HEK293T (cell line): ENCODE measurements around the gene PKIB.
"Not testable (repeated sequence)": the region's sequence is repeated elsewhere in the genome, so short reads cannot be mapped to it uniquely, and the experiment has no call there.

ENCODE experiments used
- CTCF ChIA-PET: fragments of 350-600 bp; formaldehyde crosslinking; extraction: SDS; loops from one replicate; lab custom pipeline; 2021; ENCODE audit warnings: antibody characterized with exemption, inconsistent platforms; lab: Yijun Ruan, JAX
- POLR2A ChIA-PET: fragments of 350-600 bp; formaldehyde crosslinking; extraction: SDS; loops from one replicate; lab custom pipeline; 2020; ENCODE audit warnings: antibody characterized with exemption, inconsistent platforms; lab: Yijun Ruan, JAX
- DNase-seq: peaks from one replicate; pipeline ENCODE4 v3.0.0; 2012; ENCODE audit warnings: mixed read lengths; ENCODE audit errors: extremely low spot score
- ARNT ChIP-seq: fragments of 450-650 bp; IDR thresholded peaks from 2 replicates; pipeline ENCODE4 v1.6.1; 2017; ENCODE audit warnings: mild to moderate bottlenecking
- BHLHE40 ChIP-seq: fragments of 450-650 bp; IDR thresholded peaks from 2 replicates; pipeline ENCODE4 v1.6.1; 2016; ENCODE audit warnings: mild to moderate bottlenecking, moderate library complexity, borderline replicate concordance
- CTBP1 ChIP-seq: fragments of 450-650 bp; IDR thresholded peaks from 2 replicates; pipeline ENCODE4 v1.6.1; 2016; ENCODE audit warnings: borderline replicate concordance
- ELF4 ChIP-seq: fragments of 450-650 bp; IDR thresholded peaks from 2 replicates; pipeline ENCODE4 v1.6.1; 2017; ENCODE audit warnings: antibody characterized with exemption
- FOXA1 ChIP-seq: fragments of 450-650 bp; IDR thresholded peaks from 2 replicates; pipeline ENCODE4 v1.6.1; 2016; ENCODE audit warnings: mild to moderate bottlenecking
- FOXK2 ChIP-seq: fragments of 450-650 bp; IDR thresholded peaks from 2 replicates; pipeline ENCODE4 v1.6.1; 2016; ENCODE audit warnings: mild to moderate bottlenecking
- FOXM1 ChIP-seq: fragments of 450-650 bp; IDR thresholded peaks from 2 replicates; pipeline ENCODE4 v1.6.1; 2017; ENCODE audit warnings: mild to moderate bottlenecking, borderline replicate concordance
- HDGF ChIP-seq: fragments of 450-650 bp; IDR thresholded peaks from 2 replicates; pipeline ENCODE4 v1.6.1; 2017; ENCODE audit warnings: antibody characterized with exemption, borderline replicate concordance
- L3MBTL2 ChIP-seq: fragments of 450-650 bp; conservative IDR thresholded peaks from 2 replicates; pipeline ENCODE4 v1.6.1; 2016; ENCODE audit warnings: mild to moderate bottlenecking
- LEF1 ChIP-seq: fragments of 450-650 bp; IDR thresholded peaks from 2 replicates; pipeline ENCODE4 v1.6.1; 2017; ENCODE audit warnings: mild to moderate bottlenecking, borderline replicate concordance
- NFRKB ChIP-seq: fragments of 450-650 bp; IDR thresholded peaks from 2 replicates; pipeline ENCODE4 v1.6.1; 2016; ENCODE audit warnings: mild to moderate bottlenecking, moderate library complexity
- PKNOX1 ChIP-seq: fragments of 450-650 bp; IDR thresholded peaks from 2 replicates; pipeline ENCODE4 v1.6.1; 2016
- SP1 ChIP-seq: fragments of 450-650 bp; IDR thresholded peaks from 2 replicates; pipeline ENCODE4 v1.6.1; 2017
- SUZ12 ChIP-seq: fragments of 450-650 bp; IDR thresholded peaks from 2 replicates; pipeline ENCODE4 v1.6.1; 2016; ENCODE audit warnings: mild to moderate bottlenecking
- TARDBP ChIP-seq: fragments of 450-650 bp; IDR thresholded peaks from 2 replicates; pipeline ENCODE4 v1.6.1; 2016
- ZNF384 ChIP-seq: fragments of 450-650 bp; IDR thresholded peaks from 2 replicates; pipeline ENCODE4 v1.6.1; 2016

PKIB gene

DNA sequence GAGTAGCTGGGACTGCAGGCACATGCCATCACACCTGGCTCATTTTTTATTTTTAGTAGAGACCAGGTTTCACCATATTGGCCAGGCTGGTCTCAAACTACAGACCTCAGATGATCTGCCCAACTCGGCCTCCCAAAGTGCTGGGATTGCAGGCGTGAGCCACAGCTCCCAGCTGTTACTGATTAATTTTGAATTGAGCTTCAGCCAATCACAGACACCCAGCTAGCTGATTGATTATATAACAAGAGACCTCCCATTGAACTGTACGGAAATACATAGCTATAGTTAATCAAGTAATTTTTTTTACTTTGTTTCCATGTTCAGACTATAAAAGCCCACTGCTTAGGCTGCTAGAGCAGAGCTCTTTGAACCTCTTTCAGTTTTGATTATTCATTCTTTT lies 31.6 kb downstream of the PKIB start:
- no peak for DNase-seq
- POLR2A ChIA-PET, result no interaction called here
- TF ChIP-seq ELF4 (no peak), CTBP1 (no peak), SP1 (no peak), LEF1 (no peak), SUZ12 (no peak)
- CTCF ChIA-PET, result no interaction called here

DNA sequence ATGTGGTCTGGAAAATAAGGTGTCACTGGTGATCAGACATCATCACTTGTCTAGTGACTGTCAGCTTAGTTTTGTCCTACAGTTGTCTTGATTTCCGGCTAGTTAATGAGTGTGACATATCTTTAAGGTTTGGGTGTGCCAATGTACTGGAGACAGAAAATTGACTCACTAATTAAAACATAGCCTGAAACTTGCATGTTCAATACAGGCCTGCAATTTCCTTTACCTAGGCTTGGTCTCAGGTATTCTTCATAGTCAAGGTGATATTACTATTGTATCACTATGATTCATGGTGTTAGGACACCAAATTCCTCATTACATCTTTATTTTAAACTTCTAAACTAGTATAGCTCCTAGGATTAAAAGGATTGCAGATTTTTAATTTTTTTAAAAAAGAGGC lies 32.4 kb downstream of the PKIB start:
- CTCF ChIA-PET, POLR2A ChIA-PET, DNase-seq: not testable (repeated sequence)

DNA sequence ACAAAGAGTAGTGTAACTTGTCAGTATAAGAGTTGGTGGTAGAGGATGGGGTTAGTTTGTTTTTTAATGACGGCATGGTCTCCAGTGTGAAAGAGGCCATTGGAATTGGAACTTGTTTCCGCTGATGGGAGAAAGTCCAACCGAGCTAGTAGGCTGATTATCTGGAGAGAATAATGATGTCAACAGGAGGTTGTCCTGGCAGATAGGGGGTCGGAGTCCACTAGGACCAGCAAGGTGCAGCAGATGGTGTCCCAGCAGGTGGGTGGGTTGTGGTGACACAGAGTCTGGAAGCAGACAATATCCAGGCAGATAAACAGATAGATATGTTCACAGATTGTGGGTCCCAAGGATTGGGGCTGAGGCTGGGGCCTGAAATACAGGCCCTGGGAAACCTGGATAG lies 35.1 kb downstream of the PKIB start:
- ChIA-PET CTCF (no interaction called here), POLR2A (no interaction called here)
- no peak for DNase-seq
- TF ChIP-seq PKNOX1 (no peak), BHLHE40 (no peak), NFRKB (no peak), HDGF (no peak), ZNF384 (no peak), FOXM1 (no peak), SUZ12 (no peak), ELF4 (no peak), FOXK2 (no peak), L3MBTL2 (no peak), SP1 (no peak), ARNT (no peak), TARDBP (no peak), LEF1 (no peak), FOXA1 (no peak), CTBP1 (no peak)

DNA sequence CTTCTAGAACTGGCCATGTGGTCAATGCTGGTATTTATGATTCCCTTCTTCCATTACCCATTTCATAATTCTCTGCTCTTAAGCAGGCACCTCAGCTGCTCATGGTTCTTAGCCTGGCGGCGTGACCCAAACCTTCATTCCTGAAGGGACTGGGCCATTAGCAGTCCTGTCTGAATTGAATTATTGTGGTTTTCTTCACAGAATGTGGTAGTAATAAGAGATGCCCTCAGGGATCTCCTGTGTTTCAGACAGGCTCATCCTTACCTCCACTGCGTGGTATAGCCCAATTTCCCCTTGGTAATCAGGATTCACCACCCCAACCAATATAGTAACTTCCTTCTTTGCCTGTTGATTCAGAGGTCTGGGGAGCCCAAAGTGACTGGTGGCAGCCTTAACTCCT lies 37.6 kb downstream of the PKIB start:
- DNase-seq, result no peak
- ChIA-PET POLR2A (no interaction called here), CTCF (no interaction called here)
- no peak for TF ChIP-seq ARNT
- no peak for TF ChIP-seq CTBP1
- no peak for TF ChIP-seq PKNOX1
- TF ChIP-seq HDGF, result no peak
- no peak for TF ChIP-seq SP1
- no peak for TF ChIP-seq L3MBTL2
- TF ChIP-seq BHLHE40, result no peak
- TF ChIP-seq FOXM1, result no peak
- no peak for TF ChIP-seq ZNF384
- no peak for TF ChIP-seq FOXA1
- TF ChIP-seq FOXK2, result no peak
- no peak for TF ChIP-seq SUZ12

DNA sequence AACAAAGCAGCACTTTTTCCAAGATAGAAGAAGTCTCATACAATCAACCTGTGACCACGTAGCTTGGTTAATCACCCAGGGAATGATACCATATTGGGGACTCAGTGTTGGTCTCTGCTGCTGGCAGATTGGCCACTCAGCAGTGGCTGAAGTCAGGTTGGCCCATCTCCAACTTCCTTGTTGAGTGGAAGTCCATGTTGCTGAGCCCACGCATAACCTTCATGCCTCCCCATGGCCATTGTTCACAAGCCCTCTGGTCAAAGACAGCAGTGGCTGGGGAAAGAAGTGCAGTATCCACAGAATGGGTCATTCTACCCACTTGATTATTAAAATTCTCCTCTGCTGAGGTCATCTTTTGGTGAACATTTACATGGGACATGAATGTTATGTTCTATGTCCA lies 38.5 kb downstream of the PKIB start:
- CTCF ChIA-PET, result no interaction called here
- DNase-seq, result no peak
- TF ChIP-seq HDGF, result no peak
- TF ChIP-seq NFRKB, result no peak
- TF ChIP-seq LEF1, result no peak
- no peak for TF ChIP-seq ELF4
- no peak for TF ChIP-seq L3MBTL2
- no peak for TF ChIP-seq ARNT
- no peak for TF ChIP-seq SUZ12
- TF ChIP-seq ZNF384, result no peak
- TF ChIP-seq PKNOX1, result no peak
- TF ChIP-seq CTBP1, result no peak
- no peak for TF ChIP-seq TARDBP
- POLR2A ChIA-PET, result no interaction called here

GRCh38 chr6:122649701-122650100 lies 39.5 kb downstream of the PKIB start:
- no peak for DNase-seq
- POLR2A ChIA-PET, result no interaction called here
- CTCF ChIA-PET, result no interaction called here
- no peak for TF ChIP-seq FOXK2

GRCh38 chr6:122650403-122650802 lies 40.2 kb downstream of the PKIB start:
- ChIA-PET CTCF (no interaction called here), POLR2A (no interaction called here)
- no peak for DNase-seq
- TF ChIP-seq ARNT (no peak), NFRKB (no peak), FOXK2 (no peak), CTBP1 (no peak)

DNA sequence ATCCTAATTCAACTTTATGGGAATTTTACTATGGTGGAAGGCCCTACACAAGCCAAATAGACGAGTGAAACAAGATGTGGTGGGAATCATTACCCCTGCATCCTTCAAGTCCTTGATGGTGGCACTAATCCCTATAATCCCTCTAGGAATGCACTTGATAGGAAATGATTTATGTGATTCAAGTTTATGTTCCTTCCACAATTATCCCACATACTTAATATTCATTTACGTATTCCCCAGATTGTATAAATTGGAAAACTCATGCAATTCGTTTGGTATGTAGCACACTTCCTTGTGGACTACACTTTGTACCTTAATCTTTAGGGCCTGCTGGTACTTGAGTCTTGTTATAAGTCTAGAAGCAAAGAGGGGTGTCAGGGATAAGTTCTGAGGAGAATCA lies 40.8 kb downstream of the PKIB start:
- TF ChIP-seq PKNOX1, result no peak
- TF ChIP-seq FOXA1, result no peak
- TF ChIP-seq ELF4, result no peak
- no peak for TF ChIP-seq SUZ12
- no peak for TF ChIP-seq LEF1
- TF ChIP-seq FOXK2, result no peak
- no peak for TF ChIP-seq SP1
- no peak for TF ChIP-seq FOXM1
- no peak for TF ChIP-seq HDGF
- TF ChIP-seq L3MBTL2, result no peak
- no peak for TF ChIP-seq NFRKB
- TF ChIP-seq TARDBP, result no peak
- no peak for TF ChIP-seq ARNT
- no peak for TF ChIP-seq CTBP1
- no peak for TF ChIP-seq BHLHE40
- TF ChIP-seq ZNF384, result no peak
- POLR2A ChIA-PET, result no interaction called here
- CTCF ChIA-PET, result no interaction called here
- DNase-seq, result no peak
